HEK293 (cell line): ENCODE measurements around the gene CDYL2.

Experiments
- FEZF1 ChIP-seq: fragments of 450-650 bp; formaldehyde crosslinking; IDR thresholded peaks from 2 replicates; pipeline ENCODE4 v1.5.1; 2016; ENCODE audit warnings: missing biosample characterization, missing genetic modification characterization
- KLF1 ChIP-seq: fragments of 450-650 bp; formaldehyde crosslinking; IDR thresholded peaks from 2 replicates; pipeline ENCODE4 v1.5.1; 2016; ENCODE audit warnings: missing biosample characterization, missing genetic modification characterization
- KLF8 ChIP-seq: fragments of 450-650 bp; formaldehyde crosslinking; IDR thresholded peaks from 2 replicates; pipeline ENCODE4 v1.5.1; 2016; ENCODE audit warnings: missing biosample characterization, missing genetic modification characterization
- SP3 ChIP-seq: fragments of 450-650 bp; formaldehyde crosslinking; IDR thresholded peaks from 2 replicates; pipeline ENCODE4 v1.5.1; 2016; ENCODE audit warnings: missing biosample characterization, missing genetic modification characterization
- SP7 ChIP-seq: fragments of 450-650 bp; formaldehyde crosslinking; IDR thresholded peaks from 2 replicates; pipeline ENCODE4 v1.5.1; 2016; ENCODE audit warnings: missing biosample characterization, missing genetic modification characterization
- WT1 ChIP-seq: fragments of 450-650 bp; formaldehyde crosslinking; IDR thresholded peaks from 2 replicates; pipeline ENCODE4 v1.5.1; 2016; ENCODE audit warnings: missing biosample characterization, missing genetic modification characterization
- ZBTB1 ChIP-seq: fragments of 450-650 bp; formaldehyde crosslinking; IDR thresholded peaks from 2 replicates; pipeline ENCODE4 v1.5.1; 2016; ENCODE audit warnings: missing biosample characterization, missing genetic modification characterization
- ZBTB7A ChIP-seq: fragments of 450-650 bp; formaldehyde crosslinking; IDR thresholded peaks from 2 replicates; pipeline ENCODE4 v1.5.1; 2016; ENCODE audit warnings: low read depth, missing biosample characterization, missing genetic modification characterization
- ZFP41 ChIP-seq: fragments of 450-650 bp; formaldehyde crosslinking; IDR thresholded peaks from 2 replicates; pipeline ENCODE4 v1.5.1; 2016; ENCODE audit warnings: missing biosample characterization, missing genetic modification characterization, borderline replicate concordance
- ZNF121 ChIP-seq: fragments of 450-650 bp; formaldehyde crosslinking; IDR thresholded peaks from 2 replicates; pipeline ENCODE4 v1.5.1; 2016; ENCODE audit warnings: missing biosample characterization, missing genetic modification characterization
- ZNF140 ChIP-seq: fragments of 450-650 bp; formaldehyde crosslinking; IDR thresholded peaks from 2 replicates; pipeline ENCODE4 v1.5.1; 2016; ENCODE audit warnings: missing biosample characterization, missing genetic modification characterization
- ZNF174 ChIP-seq: fragments of 450-650 bp; formaldehyde crosslinking; IDR thresholded peaks from 2 replicates; pipeline ENCODE4 v1.5.0; 2017; ENCODE audit warnings: missing biosample characterization, mild to moderate bottlenecking, missing genetic modification characterization
- ZNF202 ChIP-seq: fragments of 450-650 bp; formaldehyde crosslinking; IDR thresholded peaks from 2 replicates; pipeline ENCODE4 v1.5.1; 2016; ENCODE audit warnings: missing biosample characterization, missing genetic modification characterization, borderline replicate concordance
- ZNF266 ChIP-seq: fragments of 450-650 bp; formaldehyde crosslinking; IDR thresholded peaks from 2 replicates; pipeline ENCODE4 v1.5.1; 2016; ENCODE audit warnings: missing biosample characterization, missing genetic modification characterization, low read depth
- ZNF354C ChIP-seq: fragments of 450-650 bp; formaldehyde crosslinking; IDR thresholded peaks from 2 replicates; pipeline ENCODE4 v1.5.1; 2016; ENCODE audit warnings: missing biosample characterization, missing genetic modification characterization, low read depth, borderline replicate concordance
- ZNF391 ChIP-seq: fragments of 450-650 bp; formaldehyde crosslinking; IDR thresholded peaks from 2 replicates; pipeline ENCODE4 v1.5.1; 2016; ENCODE audit warnings: low read depth, missing biosample characterization, missing genetic modification characterization, borderline replicate concordance
- ZNF514 ChIP-seq: fragments of 450-650 bp; formaldehyde crosslinking; IDR thresholded peaks from 2 replicates; pipeline ENCODE4 v1.5.1; 2016; ENCODE audit warnings: missing biosample characterization, missing genetic modification characterization
- ZNF549 ChIP-seq: fragments of 450-650 bp; IDR thresholded peaks from 2 replicates; pipeline ENCODE4 v1.5.1; 2018; ENCODE audit warnings: missing biosample characterization, missing genetic modification characterization, mild to moderate bottlenecking, inconsistent platforms, moderate library complexity
- ZNF571 ChIP-seq: fragments of 450-650 bp; formaldehyde crosslinking; IDR thresholded peaks from 2 replicates; pipeline ENCODE4 v1.5.0; 2017; ENCODE audit warnings: missing biosample characterization, missing genetic modification characterization
- ZNF629 ChIP-seq: fragments of 450-650 bp; formaldehyde crosslinking; IDR thresholded peaks from 2 replicates; pipeline ENCODE4 v1.5.1; 2017; ENCODE audit warnings: missing biosample characterization, missing genetic modification characterization
- ZNF670 ChIP-seq: fragments of 450-650 bp; formaldehyde crosslinking; IDR thresholded peaks from 2 replicates; pipeline ENCODE4 v1.5.1; 2016; ENCODE audit warnings: missing biosample characterization, missing genetic modification characterization, low read depth
- ZNF701 ChIP-seq: fragments of 450-650 bp; formaldehyde crosslinking; IDR thresholded peaks from 2 replicates; pipeline ENCODE4 v1.5.1; 2016; ENCODE audit warnings: missing biosample characterization, missing genetic modification characterization
- ZSCAN23 ChIP-seq: fragments of 450-650 bp; formaldehyde crosslinking; IDR thresholded peaks from 2 replicates; pipeline ENCODE4 v1.5.1; 2016; ENCODE audit warnings: missing biosample characterization, missing genetic modification characterization
- ZXDB ChIP-seq: fragments of 450-650 bp; formaldehyde crosslinking; IDR thresholded peaks from 2 replicates; pipeline ENCODE4 v1.5.1; 2016; ENCODE audit warnings: missing biosample characterization, missing genetic modification characterization
- TF ChIP-seq, protein P1 (sequence below): fragments of 450-650 bp; formaldehyde crosslinking; IDR thresholded peaks from 2 replicates; pipeline ENCODE4 v1.5.1; 2017; ENCODE audit warnings: missing biosample characterization, missing genetic modification characterization
- TF ChIP-seq, protein P2 (sequence below): fragments of 450-650 bp; formaldehyde crosslinking; IDR thresholded peaks from 2 replicates; pipeline ENCODE4 v1.5.1; 2016; ENCODE audit warnings: missing biosample characterization, missing genetic modification characterization
- TF ChIP-seq, protein P3 (sequence below): fragments of 450-650 bp; formaldehyde crosslinking; IDR thresholded peaks from 2 replicates; pipeline ENCODE4 v1.5.1; 2016; ENCODE audit warnings: missing biosample characterization, missing genetic modification characterization
- TF ChIP-seq, protein P4 (sequence below): fragments of 450-650 bp; formaldehyde crosslinking; IDR thresholded peaks from 2 replicates; pipeline ENCODE4 v1.5.1; 2017; ENCODE audit warnings: missing biosample characterization, missing genetic modification characterization
- TF ChIP-seq, protein P5 (sequence below): fragments of 450-650 bp; formaldehyde crosslinking; IDR thresholded peaks from 2 replicates; pipeline ENCODE4 v1.5.1; 2017; ENCODE audit warnings: missing biosample characterization, missing genetic modification characterization
- TF ChIP-seq, protein P6 (sequence below): fragments of 450-650 bp; formaldehyde crosslinking; IDR thresholded peaks from 2 replicates; pipeline ENCODE4 v1.5.1; 2017; ENCODE audit warnings: missing biosample characterization, missing genetic modification characterization

Gene CDYL2

DNA sequence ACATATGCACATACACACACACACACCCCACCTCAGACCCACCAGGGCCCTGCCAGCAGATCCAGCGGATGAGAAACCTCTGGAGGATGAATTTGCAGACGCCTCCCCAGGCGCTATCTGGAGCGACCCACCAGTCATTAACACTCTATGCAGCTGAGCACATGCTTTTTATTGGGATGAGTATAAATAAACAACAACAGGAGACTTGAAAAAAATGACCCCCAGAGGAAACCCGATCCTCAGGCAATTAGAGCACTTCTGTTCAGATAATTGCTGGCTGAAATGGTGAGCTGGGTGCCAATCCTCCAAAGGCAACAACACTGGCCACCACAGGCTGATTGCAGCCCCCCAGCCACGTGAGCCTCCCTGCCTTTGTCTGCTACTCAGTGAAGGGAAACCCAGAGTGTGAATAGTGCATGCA, 230.7 kb downstream of the CDYL2 start (continued):
- TF ChIP-seq ZNF202 = no peak
- TF ChIP-seq ZBTB1 (tag by site-specific recombination) = no peak
- TF ChIP-seq ZNF174 (tag by site-specific recombination) = no peak
- TF ChIP-seq, protein P1, sequence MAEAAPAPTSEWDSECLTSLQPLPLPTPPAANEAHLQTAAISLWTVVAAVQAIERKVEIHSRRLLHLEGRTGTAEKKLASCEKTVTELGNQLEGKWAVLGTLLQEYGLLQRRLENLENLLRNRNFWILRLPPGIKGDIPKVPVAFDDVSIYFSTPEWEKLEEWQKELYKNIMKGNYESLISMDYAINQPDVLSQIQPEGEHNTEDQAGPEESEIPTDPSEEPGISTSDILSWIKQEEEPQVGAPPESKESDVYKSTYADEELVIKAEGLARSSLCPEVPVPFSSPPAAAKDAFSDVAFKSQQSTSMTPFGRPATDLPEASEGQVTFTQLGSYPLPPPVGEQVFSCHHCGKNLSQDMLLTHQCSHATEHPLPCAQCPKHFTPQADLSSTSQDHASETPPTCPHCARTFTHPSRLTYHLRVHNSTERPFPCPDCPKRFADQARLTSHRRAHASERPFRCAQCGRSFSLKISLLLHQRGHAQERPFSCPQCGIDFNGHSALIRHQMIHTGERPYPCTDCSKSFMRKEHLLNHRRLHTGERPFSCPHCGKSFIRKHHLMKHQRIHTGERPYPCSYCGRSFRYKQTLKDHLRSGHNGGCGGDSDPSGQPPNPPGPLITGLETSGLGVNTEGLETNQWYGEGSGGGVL (tag by site-specific recombination) = peak; percentile 75
- TF ChIP-seq, protein P2, sequence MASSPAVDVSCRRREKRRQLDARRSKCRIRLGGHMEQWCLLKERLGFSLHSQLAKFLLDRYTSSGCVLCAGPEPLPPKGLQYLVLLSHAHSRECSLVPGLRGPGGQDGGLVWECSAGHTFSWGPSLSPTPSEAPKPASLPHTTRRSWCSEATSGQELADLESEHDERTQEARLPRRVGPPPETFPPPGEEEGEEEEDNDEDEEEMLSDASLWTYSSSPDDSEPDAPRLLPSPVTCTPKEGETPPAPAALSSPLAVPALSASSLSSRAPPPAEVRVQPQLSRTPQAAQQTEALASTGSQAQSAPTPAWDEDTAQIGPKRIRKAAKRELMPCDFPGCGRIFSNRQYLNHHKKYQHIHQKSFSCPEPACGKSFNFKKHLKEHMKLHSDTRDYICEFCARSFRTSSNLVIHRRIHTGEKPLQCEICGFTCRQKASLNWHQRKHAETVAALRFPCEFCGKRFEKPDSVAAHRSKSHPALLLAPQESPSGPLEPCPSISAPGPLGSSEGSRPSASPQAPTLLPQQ (tag by site-specific recombination) = peak; percentile 80
- peak; percentile 88 for TF ChIP-seq ZXDB (tag by site-specific recombination)
- TF ChIP-seq ZNF140 (tag by site-specific recombination) = no peak
- TF ChIP-seq KLF1 (tag by site-specific recombination) = peak; percentile 86
- no peak for TF ChIP-seq ZNF354C
- TF ChIP-seq ZNF549 = no peak
- peak; percentile 6; the same call in 1 of the 2 replicates for TF ChIP-seq ZNF266 (tag by site-specific recombination)
- TF ChIP-seq, protein P3, sequence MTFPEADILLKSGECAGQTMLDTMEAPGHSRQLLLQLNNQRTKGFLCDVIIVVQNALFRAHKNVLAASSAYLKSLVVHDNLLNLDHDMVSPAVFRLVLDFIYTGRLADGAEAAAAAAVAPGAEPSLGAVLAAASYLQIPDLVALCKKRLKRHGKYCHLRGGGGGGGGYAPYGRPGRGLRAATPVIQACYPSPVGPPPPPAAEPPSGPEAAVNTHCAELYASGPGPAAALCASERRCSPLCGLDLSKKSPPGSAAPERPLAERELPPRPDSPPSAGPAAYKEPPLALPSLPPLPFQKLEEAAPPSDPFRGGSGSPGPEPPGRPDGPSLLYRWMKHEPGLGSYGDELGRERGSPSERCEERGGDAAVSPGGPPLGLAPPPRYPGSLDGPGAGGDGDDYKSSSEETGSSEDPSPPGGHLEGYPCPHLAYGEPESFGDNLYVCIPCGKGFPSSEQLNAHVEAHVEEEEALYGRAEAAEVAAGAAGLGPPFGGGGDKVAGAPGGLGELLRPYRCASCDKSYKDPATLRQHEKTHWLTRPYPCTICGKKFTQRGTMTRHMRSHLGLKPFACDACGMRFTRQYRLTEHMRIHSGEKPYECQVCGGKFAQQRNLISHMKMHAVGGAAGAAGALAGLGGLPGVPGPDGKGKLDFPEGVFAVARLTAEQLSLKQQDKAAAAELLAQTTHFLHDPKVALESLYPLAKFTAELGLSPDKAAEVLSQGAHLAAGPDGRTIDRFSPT (tag by site-specific recombination) = peak; percentile 42; the same call in 1 of the 2 replicates
- TF ChIP-seq WT1 = peak; percentile 83
- TF ChIP-seq, protein P4, sequence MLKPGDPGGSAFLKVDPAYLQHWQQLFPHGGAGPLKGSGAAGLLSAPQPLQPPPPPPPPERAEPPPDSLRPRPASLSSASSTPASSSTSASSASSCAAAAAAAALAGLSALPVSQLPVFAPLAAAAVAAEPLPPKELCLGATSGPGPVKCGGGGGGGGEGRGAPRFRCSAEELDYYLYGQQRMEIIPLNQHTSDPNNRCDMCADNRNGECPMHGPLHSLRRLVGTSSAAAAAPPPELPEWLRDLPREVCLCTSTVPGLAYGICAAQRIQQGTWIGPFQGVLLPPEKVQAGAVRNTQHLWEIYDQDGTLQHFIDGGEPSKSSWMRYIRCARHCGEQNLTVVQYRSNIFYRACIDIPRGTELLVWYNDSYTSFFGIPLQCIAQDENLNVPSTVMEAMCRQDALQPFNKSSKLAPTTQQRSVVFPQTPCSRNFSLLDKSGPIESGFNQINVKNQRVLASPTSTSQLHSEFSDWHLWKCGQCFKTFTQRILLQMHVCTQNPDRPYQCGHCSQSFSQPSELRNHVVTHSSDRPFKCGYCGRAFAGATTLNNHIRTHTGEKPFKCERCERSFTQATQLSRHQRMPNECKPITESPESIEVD (tag by site-specific recombination) = peak; percentile 62; the same call in 1 of the 2 replicates
- peak; percentile 97 for TF ChIP-seq SP7 (tag by site-specific recombination)
- TF ChIP-seq ZSCAN23 (tag by site-specific recombination) = no peak
- TF ChIP-seq ZFP41 (tag by site-specific recombination) = no peak
- peak; percentile 64; the same call in 1 of the 2 replicates for TF ChIP-seq ZNF391 (tag by site-specific recombination)
- no peak for TF ChIP-seq ZBTB7A (tag by site-specific recombination)
- TF ChIP-seq, protein P5, sequence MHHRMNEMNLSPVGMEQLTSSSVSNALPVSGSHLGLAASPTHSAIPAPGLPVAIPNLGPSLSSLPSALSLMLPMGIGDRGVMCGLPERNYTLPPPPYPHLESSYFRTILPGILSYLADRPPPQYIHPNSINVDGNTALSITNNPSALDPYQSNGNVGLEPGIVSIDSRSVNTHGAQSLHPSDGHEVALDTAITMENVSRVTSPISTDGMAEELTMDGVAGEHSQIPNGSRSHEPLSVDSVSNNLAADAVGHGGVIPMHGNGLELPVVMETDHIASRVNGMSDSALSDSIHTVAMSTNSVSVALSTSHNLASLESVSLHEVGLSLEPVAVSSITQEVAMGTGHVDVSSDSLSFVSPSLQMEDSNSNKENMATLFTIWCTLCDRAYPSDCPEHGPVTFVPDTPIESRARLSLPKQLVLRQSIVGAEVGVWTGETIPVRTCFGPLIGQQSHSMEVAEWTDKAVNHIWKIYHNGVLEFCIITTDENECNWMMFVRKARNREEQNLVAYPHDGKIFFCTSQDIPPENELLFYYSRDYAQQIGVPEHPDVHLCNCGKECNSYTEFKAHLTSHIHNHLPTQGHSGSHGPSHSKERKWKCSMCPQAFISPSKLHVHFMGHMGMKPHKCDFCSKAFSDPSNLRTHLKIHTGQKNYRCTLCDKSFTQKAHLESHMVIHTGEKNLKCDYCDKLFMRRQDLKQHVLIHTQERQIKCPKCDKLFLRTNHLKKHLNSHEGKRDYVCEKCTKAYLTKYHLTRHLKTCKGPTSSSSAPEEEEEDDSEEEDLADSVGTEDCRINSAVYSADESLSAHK (tag by site-specific recombination) = peak; percentile 93
- TF ChIP-seq ZNF701 = no peak
- no peak for TF ChIP-seq ZNF121 (tag by site-specific recombination)
- TF ChIP-seq ZNF514 = no peak
- TF ChIP-seq, protein P6, sequence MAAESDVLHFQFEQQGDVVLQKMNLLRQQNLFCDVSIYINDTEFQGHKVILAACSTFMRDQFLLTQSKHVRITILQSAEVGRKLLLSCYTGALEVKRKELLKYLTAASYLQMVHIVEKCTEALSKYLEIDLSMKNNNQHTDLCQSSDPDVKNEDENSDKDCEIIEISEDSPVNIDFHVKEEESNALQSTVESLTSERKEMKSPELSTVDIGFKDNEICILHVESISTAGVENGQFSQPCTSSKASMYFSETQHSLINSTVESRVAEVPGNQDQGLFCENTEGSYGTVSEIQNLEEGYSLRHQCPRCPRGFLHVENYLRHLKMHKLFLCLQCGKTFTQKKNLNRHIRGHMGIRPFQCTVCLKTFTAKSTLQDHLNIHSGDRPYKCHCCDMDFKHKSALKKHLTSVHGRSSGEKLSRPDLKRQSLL (tag by site-specific recombination) = no peak
- TF ChIP-seq SP3 (tag by site-specific recombination) = no peak
- TF ChIP-seq ZNF629 (tag by site-specific recombination) = peak; percentile 75
- TF ChIP-seq FEZF1 (tag by site-specific recombination) = peak; percentile 95
- no peak for TF ChIP-seq ZNF670 (tag by site-specific recombination)
- 0 out of 2 replicates have a peak, but pooled peaks have one; percentile 28 for TF ChIP-seq KLF8 (tag by site-specific recombination)
- TF ChIP-seq ZNF571 = no peak
